Measurements from ENCODE around the gene CERT1. TPM values are rescaled to one million over a fixed set of nuclear protein-coding genes. Genes with fewer than 3 reads are reported as not detected.
A peak's percentile ranks its signal among the peaks of the same experiment; 100 is the strongest.

The CERT1 gene
- total RNA-seq, 6 donors from 2014 or later: 22.3 to 79.3 (median 58.0) TPM

- H3K36me3 ChIP-seq: peaks cover 0 to 5% (median 0%) of the 10 kb centered on the region in 4 donors
- TF ChIP-seq POLR2A (IDR thresholded peaks at IDR 0.05) (no peak), POLR2AphosphoS5 (IDR thresholded peaks at IDR 0.05) (no peak), EP300 (IDR thresholded peaks at IDR 0.05) (no peak), CTCF (IDR thresholded peaks at IDR 0.05) (no peak)
- DNase-seq (no peak), ATAC-seq (ENCODE audit: low FRiP score in 2 of 2) (no peak)
- no peak overlapping the region for H3K4me3 ChIP-seq
- 84 to 91% methylated on average over 6 of the region's 6 CpGs for WGBS, 2 donors
- H3K27ac ChIP-seq: no peak overlapping the region
- H3K9me3 ChIP-seq: no peaks in the 10 kb centered on the region
- H3K27me3 ChIP-seq: no peaks in the 10 kb centered on the region
- no peaks in the 10 kb centered on the region for H3K4me1 ChIP-seq
Measured at GRCh38 chr5:75546830-75547229, 35.4 kb upstream of the CERT1 start.

DNA sequence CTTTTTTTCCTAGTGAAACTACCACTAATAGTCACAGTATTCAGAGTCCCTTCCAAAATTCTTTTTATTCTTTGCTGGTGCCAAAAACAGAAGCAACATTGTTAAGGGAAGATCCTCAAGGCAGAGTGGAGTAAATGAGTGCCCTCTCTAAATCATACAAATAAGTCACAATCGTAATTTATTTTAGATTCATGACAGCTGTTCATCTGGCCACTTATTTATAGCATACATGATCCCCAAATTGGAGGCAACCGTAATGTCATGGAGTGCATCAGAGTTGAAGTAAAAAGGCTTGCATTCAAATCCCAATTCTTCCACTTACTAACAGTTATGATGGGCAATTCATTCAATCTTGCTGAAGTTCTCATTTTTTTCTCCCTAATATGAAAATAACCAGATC is 33.7 kb upstream of the CERT1 start:
- H3K9me3 ChIP-seq: no peaks in the 10 kb centered on the region
- H3K4me3 ChIP-seq: no peak overlapping the region
- DNase-seq: no peak
- H3K27me3 ChIP-seq: no peaks in the 10 kb centered on the region
- 90 to 98% methylated on average over 2 of the region's 2 CpGs for WGBS, 2 donors
- no peak for ATAC-seq (ENCODE audit: low FRiP score in 2 of 2)
- H3K27ac ChIP-seq: no peak overlapping the region
- H3K4me1 ChIP-seq: no peaks in the 10 kb centered on the region
- TF ChIP-seq EP300 (IDR thresholded peaks at IDR 0.05) (no peak), CTCF (IDR thresholded peaks at IDR 0.05) (no peak), POLR2A (IDR thresholded peaks at IDR 0.05) (no peak), POLR2AphosphoS5 (IDR thresholded peaks at IDR 0.05) (no peak)
- peaks cover 0 to 10% (median 0%) of the 10 kb centered on the region in 4 donors for H3K36me3 ChIP-seq

DNA sequence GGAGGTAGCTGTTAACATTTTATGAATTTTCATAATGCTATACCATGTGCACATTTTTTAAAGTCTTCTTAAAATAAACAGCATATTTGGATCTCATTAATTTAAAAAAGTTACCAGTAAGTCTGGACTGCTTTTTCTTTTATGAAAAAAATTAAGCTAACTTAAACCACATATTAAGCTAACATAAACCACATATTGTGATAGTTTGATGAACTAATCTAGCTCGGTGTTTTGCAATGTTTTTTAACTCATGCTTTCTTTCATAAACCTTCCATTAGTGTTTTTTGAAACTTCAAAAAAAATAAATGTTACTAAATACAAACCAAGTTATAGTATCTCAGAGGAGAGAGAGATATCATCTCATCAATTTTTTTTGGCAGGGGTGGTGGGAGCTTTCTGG is 26.8 kb upstream of the CERT1 start:
- Histone ChIP-seq H3K9me3 (peaks cover 0 to 15% (median 7%) of the 10 kb centered on the region in 4 donors), H3K27me3 (no peaks in the 10 kb centered on the region)
- 50 to 63% methylated on average over 1 of the region's 1 CpG for WGBS, 2 donors

DNA sequence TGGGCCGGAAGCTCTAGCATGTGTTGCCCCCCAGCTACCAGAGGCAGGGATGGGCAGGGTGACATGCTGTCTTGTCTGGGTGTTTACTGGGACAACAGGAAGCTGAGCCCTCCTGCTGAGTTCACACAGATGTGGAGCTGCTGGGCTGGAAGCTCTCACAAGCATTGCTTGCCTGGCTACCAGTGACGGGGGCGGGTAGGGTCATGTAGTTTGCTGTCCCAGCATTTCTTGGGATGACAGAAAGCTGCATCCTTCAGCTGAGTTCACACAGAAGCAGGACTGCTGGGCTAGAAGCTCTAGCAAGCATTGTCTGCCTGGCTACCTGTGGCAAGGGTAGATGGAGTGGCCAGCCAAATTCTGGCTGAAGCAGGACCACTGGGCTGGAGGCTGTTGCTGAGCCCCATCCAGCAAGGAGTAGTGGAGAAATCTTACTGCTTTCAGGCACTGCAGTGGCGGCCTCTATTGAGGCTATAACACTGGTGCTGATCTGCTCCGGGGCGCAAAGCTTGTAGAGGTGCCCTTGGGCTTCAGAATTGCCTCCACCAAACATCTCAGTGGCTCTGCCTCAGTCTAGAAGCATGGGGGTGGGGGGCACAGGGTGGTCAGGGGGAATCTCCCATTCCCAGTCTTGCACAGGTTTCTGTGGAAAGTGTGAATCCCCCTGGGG is 25.4 kb upstream of the CERT1 start:
- H3K9me3 ChIP-seq: peaks cover 0 to 15% (median 7%) of the 10 kb centered on the region in 4 donors
- no peak overlapping the region for H3K27ac ChIP-seq
- ATAC-seq (ENCODE audit: low FRiP score in 2 of 2) (peak in 1 of 2 donors; percentile 51), DNase-seq (no peak)
- 83 to 93% methylated on average over 3 to 6 of the region's 6 CpGs for WGBS, 2 donors
- TF ChIP-seq POLR2AphosphoS5 (IDR thresholded peaks at IDR 0.05) (no peak), EP300 (IDR thresholded peaks at IDR 0.05) (no peak), POLR2A (IDR thresholded peaks at IDR 0.05) (no peak), CTCF (IDR thresholded peaks at IDR 0.05) (no peak)
- H3K36me3 ChIP-seq: peaks cover 0 to 5% (median 0%) of the 10 kb centered on the region in 4 donors
- no peak overlapping the region for H3K4me3 ChIP-seq
- peaks cover 0 to 11% (median 6%) of the 10 kb centered on the region in 4 donors for H3K4me1 ChIP-seq
- H3K27me3 ChIP-seq: no peaks in the 10 kb centered on the region

More for the DNA sequence above, 26.8 kb upstream of the CERT1 start:
- peaks cover 0 to 11% (median 6%) of the 10 kb centered on the region in 4 donors for H3K4me1 ChIP-seq
- no peak overlapping the region for H3K4me3 ChIP-seq
- no peak for DNase-seq
- H3K27ac ChIP-seq: no peak overlapping the region
- peaks cover 0 to 5% (median 0%) of the 10 kb centered on the region in 4 donors for H3K36me3 ChIP-seq
- TF ChIP-seq CTCF (IDR thresholded peaks at IDR 0.05) (no peak), EP300 (IDR thresholded peaks at IDR 0.05) (no peak), POLR2A (IDR thresholded peaks at IDR 0.05) (no peak), POLR2AphosphoS5 (IDR thresholded peaks at IDR 0.05) (no peak)
- ATAC-seq (ENCODE audit: low FRiP score in 2 of 2): no peak

DNA sequence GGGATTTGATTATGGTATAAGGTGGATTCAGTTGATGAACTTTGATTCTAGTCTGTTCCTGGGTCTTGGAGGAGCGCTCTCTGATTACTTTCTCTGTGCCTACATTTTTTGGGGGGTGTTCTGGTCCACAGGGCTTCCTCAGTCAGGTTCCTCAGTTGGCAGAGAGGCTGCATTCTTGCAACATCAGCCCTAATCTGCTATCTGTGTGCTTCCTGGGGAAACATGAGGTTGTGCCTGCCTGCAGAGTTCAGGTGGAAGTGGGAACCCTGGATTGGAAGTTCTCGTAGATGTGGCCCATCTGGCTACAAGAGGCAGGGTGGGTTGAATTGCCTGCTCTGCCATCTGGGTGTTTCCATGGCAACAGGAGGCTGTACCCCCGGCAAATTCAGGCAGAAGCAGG is 24.7 kb upstream of the CERT1 start:
- WGBS, 2 donors: 74 to 100% methylated on average over 1 to 3 of the region's 3 CpGs
- no peak for DNase-seq
- peaks cover 0 to 15% (median 7%) of the 10 kb centered on the region in 4 donors for H3K9me3 ChIP-seq
- H3K4me3 ChIP-seq: no peak overlapping the region
- TF ChIP-seq POLR2A (IDR thresholded peaks at IDR 0.05) (no peak), POLR2AphosphoS5 (IDR thresholded peaks at IDR 0.05) (no peak), CTCF (IDR thresholded peaks at IDR 0.05) (no peak), EP300 (IDR thresholded peaks at IDR 0.05) (no peak)
- no peaks in the 10 kb centered on the region for H3K27me3 ChIP-seq
- H3K27ac ChIP-seq: no peak overlapping the region
- H3K36me3 ChIP-seq: peaks cover 0 to 5% (median 0%) of the 10 kb centered on the region in 4 donors
- H3K4me1 ChIP-seq: peaks cover 0 to 11% (median 6%) of the 10 kb centered on the region in 4 donors
- no peak for ATAC-seq (ENCODE audit: low FRiP score in 2 of 2)
